G401.6 (cell line): Measurements from ENCODE around the gene ERG.

ENCODE experiments used
- FAIRE-seq: peaks from 2 replicates; lab custom pipeline; 2012; peaks lifted over from hg19 to GRCh38; lab: Jason Lieb, UNC

ERG gene

GRCh38 chr21:38388647-38389353 lies 109.5 kb downstream of the ERG start:
- no peak for FAIRE-seq

- no peak for FAIRE-seq
Measured at GRCh38 chr21:38388203-38388602, 110.1 kb downstream of the ERG start.

GRCh38 chr21:38386967-38387366 lies 111.3 kb downstream of the ERG start:
- no peak for FAIRE-seq

- FAIRE-seq = no peak
Measured at GRCh38 chr21:38385427-38386175, 112.7 kb downstream of the ERG start.

GRCh38 chr21:38384675-38385426 lies 113.4 kb downstream of the ERG start:
- no peak for FAIRE-seq

GRCh38 chr21:38384238-38384560 lies 114.1 kb downstream of the ERG start:
- no peak for FAIRE-seq

- no peak for FAIRE-seq
Measured at GRCh38 chr21:38383411-38384237, 114.7 kb downstream of the ERG start.

- FAIRE-seq = no peak
Measured at GRCh38 chr21:38380481-38381137, 117.7 kb downstream of the ERG start.

- no peak for FAIRE-seq
Measured at GRCh38 chr21:38379147-38379546, 119.1 kb downstream of the ERG start.

GRCh38 chr21:38377165-38378088 lies 120.8 kb downstream of the ERG start:
- no peak for FAIRE-seq

GRCh38 chr21:38376693-38377092 lies 121.6 kb downstream of the ERG start:
- FAIRE-seq = no peak

- FAIRE-seq = no peak
Measured at GRCh38 chr21:38376235-38376634, 122.0 kb downstream of the ERG start.

- FAIRE-seq = no peak
Measured at GRCh38 chr21:38367646-38368045, 130.6 kb downstream of the ERG start.

GRCh38 chr21:38365521-38365920 lies 132.8 kb downstream of the ERG start:
- no peak for FAIRE-seq

GRCh38 chr21:38363693-38364092 lies 134.6 kb downstream of the ERG start:
- FAIRE-seq = no peak

GRCh38 chr21:38361324-38361723 lies 137.0 kb downstream of the ERG start:
- no peak for FAIRE-seq

GRCh38 chr21:38359835-38360234 lies 138.4 kb downstream of the ERG start:
- no peak for FAIRE-seq

- FAIRE-seq = no peak
Measured at GRCh38 chr21:38359090-38359489, 139.2 kb downstream of the ERG start.

- no peak for FAIRE-seq
Measured at GRCh38 chr21:38358666-38359065, 139.6 kb downstream of the ERG start.

- no peak for FAIRE-seq
Measured at GRCh38 chr21:38358098-38358497, 140.2 kb downstream of the ERG start.
